Measurements from ENCODE around the gene PPP2R5A. TPM values are rescaled to one million over a fixed set of nuclear protein-coding genes. Genes with fewer than 3 reads are reported as not detected.

The PPP2R5A gene
- total and polyA plus RNA-seq, 2 of the 8 experiments (the other 6 are each of a cell fraction or from before 2014, with no cell fraction given): 14.6 to 36.3 TPM

DNA sequence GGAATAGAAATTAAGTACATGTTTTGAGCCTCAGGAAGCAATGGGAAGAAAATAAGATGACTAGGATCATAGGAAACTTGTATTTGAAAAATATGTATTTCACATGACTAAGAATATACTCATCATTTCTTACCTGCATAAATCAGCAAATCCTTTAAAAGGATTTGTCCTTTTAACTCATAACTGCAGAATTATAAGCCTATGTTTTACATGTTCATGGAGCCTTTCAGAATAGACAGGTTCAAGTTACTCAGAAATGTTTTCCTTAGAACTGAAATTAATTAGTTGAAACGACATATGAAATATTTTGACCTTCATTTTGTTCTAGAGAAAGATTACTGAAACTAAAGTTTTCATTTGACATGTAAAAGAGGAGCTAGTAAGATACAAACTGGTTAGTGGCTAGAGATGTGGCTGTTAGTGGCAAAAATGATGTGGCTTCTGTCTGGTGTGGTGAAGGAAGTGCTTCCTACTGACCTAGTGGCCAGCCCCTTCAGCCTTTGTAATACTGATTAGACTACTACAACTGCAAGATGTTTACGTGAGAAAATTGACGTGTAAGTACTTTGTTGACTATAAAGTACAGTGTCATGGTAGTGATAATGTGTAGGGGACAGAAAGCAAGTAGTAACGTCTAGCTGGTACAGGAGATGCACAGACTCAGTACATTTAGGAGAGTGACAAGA, 74.7 kb downstream of the PPP2R5A start:
- Histone ChIP-seq H2AFZ (ENCODE audit: low read length) (no peak overlapping the region), H3K4ac (replicated peaks; ENCODE audit: insufficient read length, low read depth, low read length) (no peak overlapping the region), H3K9ac (replicated peaks in 1 of 4; ENCODE audit: extremely low read depth in 1 of 4, low read depth in 3 of 4, low read length in 3 of 4) (no peak overlapping the region), H3K23ac (ENCODE audit: insufficient read length) (no peak overlapping the region), H3K4me1 (replicated peaks in 1 of 4; ENCODE audit: control insufficient read depth in 3 of 4, insufficient read depth in 4 of 4, low read length in 3 of 4) (no peaks in the 10 kb centered on the region), H2AK5ac (ENCODE audit: low read depth, low read length) (no peak overlapping the region), H3K4me2 (ENCODE audit: insufficient read depth in 1 of 2, low read depth in 2 of 2, low read length in 2 of 2) (no peak overlapping the region), H4K8ac (ENCODE audit: extremely low read depth, insufficient read depth, low read length) (no peak overlapping the region), H4K20me1 (replicated peaks in 1 of 2; ENCODE audit: control insufficient read depth in 1 of 2, insufficient read depth in 2 of 2, low read length in 2 of 2) (no peaks in the 10 kb centered on the region), H3K56ac (replicated peaks; ENCODE audit: insufficient read length, low read depth, low read length) (no peak overlapping the region), H3K79me1 (ENCODE audit: low read depth, low read length) (no peaks in the 10 kb centered on the region), H4K91ac (replicated peaks; ENCODE audit: insufficient read length, low read length) (no peak overlapping the region), H2BK20ac (ENCODE audit: low read length) (no peak overlapping the region), H3K27ac (ENCODE audit: low read depth, low read length) (no peak overlapping the region), H3K4me3 (ENCODE audit: extremely low read depth in 1 of 4, insufficient read depth in 2 of 4, low read depth in 3 of 4, low read length in 4 of 4) (no peak overlapping the region), H3K18ac (ENCODE audit: extremely low read depth, low read length) (no peak overlapping the region), H2BK15ac (ENCODE audit: low read length) (no peak overlapping the region), H3K79me2 (ENCODE audit: control insufficient read depth in 1 of 2, insufficient read depth in 2 of 2, low read length in 2 of 2) (no peaks in the 10 kb centered on the region), H3K36me3 (ENCODE audit: control insufficient read depth in 2 of 4, insufficient read depth in 4 of 4, low read length in 3 of 4) (peaks cover 8 to 48% (median 23%) of the 10 kb centered on the region in 4 experiments), H3K27me3 (replicated peaks in 1 of 4; ENCODE audit: control insufficient read depth in 3 of 4, extremely low read depth in 1 of 4, insufficient read depth in 3 of 4, low read length in 3 of 4) (no peaks in the 10 kb centered on the region), H3K14ac (ENCODE audit: insufficient read length) (no peak overlapping the region), H2BK5ac (ENCODE audit: low read depth, low read length) (no peak overlapping the region), H3K9me3 (ENCODE audit: insufficient read depth in 2 of 2, low read depth in 1 of 2, low read length in 1 of 2) (no peaks in the 10 kb centered on the region), H4K5ac (ENCODE audit: insufficient read length, low read depth, low read length) (no peak overlapping the region), H3K23me2 (ENCODE audit: low read depth, low read length) (no peaks in the 10 kb centered on the region), H2BK120ac (replicated peaks; ENCODE audit: low read depth, low read length) (no peak overlapping the region), H2BK12ac (ENCODE audit: low read depth, low read length) (no peak overlapping the region)
- 88% methylated on average over 4 of the region's 4 CpGs; no CpG with 5 or more reads in 1 of the 2 experiments for WGBS, 2 experiments (ENCODE audit: extremely low coverage in 1 of 2, insufficient coverage in 1 of 2, insufficient read length in 1 of 2, insufficient replicate concordance in 2 of 2, low coverage in 1 of 2, low lambda C conversion rate in 2 of 2, missing lambda C conversion rate in 1 of 2)
- CTCF ChIA-PET (ENCODE audit: partially characterized antibody): interaction anchor here (0.7 to 4.0 kb wide), 3 partner anchors 11 to 289 kb away, joined by 3 to 18 read pairs (median 3); no protein-coding TSS in a partner anchor
- TF ChIP-seq MAFK (IDR thresholded peaks at IDR 0.05; ENCODE audit: low read depth, low read length) (no peak), SIRT6 (IDR thresholded peaks at IDR 0.05; ENCODE audit: low read length) (no peak), TBP (IDR thresholded peaks at IDR 0.05; ENCODE audit: low read depth, low read length) (no peak), TEAD4 (IDR thresholded peaks at IDR 0.05; ENCODE audit: low read depth, low read length) (no peak), KDM1A (IDR thresholded peaks at IDR 0.05; ENCODE audit: borderline replicate concordance, low read length) (no peak), KDM5A (IDR thresholded peaks at IDR 0.05; ENCODE audit: low read length) (no peak), RNF2 (IDR thresholded peaks at IDR 0.05; ENCODE audit: borderline replicate concordance, low read depth, low read length, missing control alignments, poor library complexity, severe bottlenecking) (no peak), CTBP2 (IDR thresholded peaks at IDR 0.05; ENCODE audit: borderline replicate concordance, insufficient read depth, insufficient read length, low read length) (no peak), CHD2 (IDR thresholded peaks at IDR 0.05; ENCODE audit: low read length) (no peak), YY1 (IDR thresholded peaks at IDR 0.05; ENCODE audit: low read depth, low read length) (no peak), JUND (IDR thresholded peaks at IDR 0.05; ENCODE audit: low read length) (no peak), POLR2A (IDR thresholded peaks at IDR 0.05; ENCODE audit: control extremely low read depth in 1 of 2, low read depth in 2 of 2, low read length in 2 of 2) (no peak)
- POLR2A ChIA-PET (ENCODE audit: partially characterized antibody): no interaction called here
- FAIRE-seq: no peak
- DNase-seq (ENCODE audit: low read depth in 1 of 2, low spot score in 2 of 2): no peak
